NCI-H1105 treated with DMSO at 0.1 percent for 48 hours (cell line): ENCODE results near the gene MRM1.

Source experiments
- DNase-seq: peaks from one replicate; lab custom pipeline; 2025; lab: John Stamatoyannopoulos, UW

MRM1 gene

GRCh38 chr17:36601303-36602029 lies at the start of gene MRM1:
Gene MRM1, plus strand, starts transcription at chr17:36601583. Its CDS starts 228 bp downstream, at chr17:36601811.
- peak; percentile 82 for DNase-seq

GRCh38 chr17:36553459-36553858 lies 47.9 kb upstream of the MRM1 start:
- no peak for DNase-seq

GRCh38 chr17:36566081-36566480 lies 35.3 kb upstream of the MRM1 start:
- DNase-seq: no peak

- DNase-seq: no peak
Observed at GRCh38 chr17:36575028-36575427, 26.4 kb upstream of the MRM1 start.

- DNase-seq: no peak
Observed at GRCh38 chr17:36576793-36577192, 24.6 kb upstream of the MRM1 start.

- no peak for DNase-seq
Observed at GRCh38 chr17:36578671-36579070, 22.7 kb upstream of the MRM1 start.

GRCh38 chr17:36583787-36584186 lies 17.6 kb upstream of the MRM1 start:
- no peak for DNase-seq

GRCh38 chr17:36586138-36586537 lies 15.2 kb upstream of the MRM1 start:
- no peak for DNase-seq

GRCh38 chr17:36590082-36590481 lies 11.3 kb upstream of the MRM1 start:
- DNase-seq: no peak

- DNase-seq: peak; percentile 67
Observed at GRCh38 chr17:36591434-36592315, 9.7 kb upstream of the MRM1 start, which contains the start of gene DHRS11. Gene DHRS11, plus strand, starts transcription at chr17:36591879. Its CDS starts 131 bp downstream, at chr17:36592010.

- peak; percentile 8 for DNase-seq
Observed at GRCh38 chr17:36592316-36592715, 9.1 kb upstream of the MRM1 start.

GRCh38 chr17:36592716-36593321 lies 8.6 kb upstream of the MRM1 start:
- DNase-seq: no peak

- no peak for DNase-seq
Observed at GRCh38 chr17:36593656-36594316, 7.6 kb upstream of the MRM1 start.

GRCh38 chr17:36594626-36595401 lies 6.6 kb upstream of the MRM1 start:
- no peak for DNase-seq

- DNase-seq: no peak
Observed at GRCh38 chr17:36597226-36597625, 4.2 kb upstream of the MRM1 start.

GRCh38 chr17:36597866-36598777 lies 3.3 kb upstream of the MRM1 start:
- no peak for DNase-seq

- no peak for DNase-seq
Observed at GRCh38 chr17:36598951-36599401, 2.4 kb upstream of the MRM1 start.

- no peak for DNase-seq
Observed at GRCh38 chr17:36599546-36600250, 1.7 kb upstream of the MRM1 start.

GRCh38 chr17:36600465-36600864 lies 918 bp upstream of the MRM1 start:
- no peak for DNase-seq

GRCh38 chr17:36600936-36601302 lies 464 bp upstream of the MRM1 start:
- DNase-seq: no peak
